Measurements from ENCODE around the gene OLFM2.

Gene OLFM2

DNA sequence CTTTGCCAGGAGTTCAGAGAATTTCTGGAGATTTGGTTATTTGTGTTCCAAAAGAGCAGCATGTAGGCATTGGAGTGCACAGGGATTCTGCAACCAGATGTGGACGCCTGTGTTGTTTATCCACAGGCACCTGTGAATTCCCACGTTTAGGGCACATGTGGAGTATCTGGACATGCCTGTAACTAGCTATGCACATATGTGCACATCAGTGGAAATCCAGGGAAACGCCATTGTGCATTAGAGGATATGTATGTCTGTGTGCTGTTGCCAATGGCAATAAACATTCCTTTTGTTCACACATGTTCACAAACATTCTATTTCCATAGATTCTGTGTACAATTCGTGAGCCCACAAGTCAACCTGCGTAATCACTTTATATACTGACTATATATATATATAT lies 34.7 kb downstream of the OLFM2 start:
- TF ChIP-seq, protein P1, sequence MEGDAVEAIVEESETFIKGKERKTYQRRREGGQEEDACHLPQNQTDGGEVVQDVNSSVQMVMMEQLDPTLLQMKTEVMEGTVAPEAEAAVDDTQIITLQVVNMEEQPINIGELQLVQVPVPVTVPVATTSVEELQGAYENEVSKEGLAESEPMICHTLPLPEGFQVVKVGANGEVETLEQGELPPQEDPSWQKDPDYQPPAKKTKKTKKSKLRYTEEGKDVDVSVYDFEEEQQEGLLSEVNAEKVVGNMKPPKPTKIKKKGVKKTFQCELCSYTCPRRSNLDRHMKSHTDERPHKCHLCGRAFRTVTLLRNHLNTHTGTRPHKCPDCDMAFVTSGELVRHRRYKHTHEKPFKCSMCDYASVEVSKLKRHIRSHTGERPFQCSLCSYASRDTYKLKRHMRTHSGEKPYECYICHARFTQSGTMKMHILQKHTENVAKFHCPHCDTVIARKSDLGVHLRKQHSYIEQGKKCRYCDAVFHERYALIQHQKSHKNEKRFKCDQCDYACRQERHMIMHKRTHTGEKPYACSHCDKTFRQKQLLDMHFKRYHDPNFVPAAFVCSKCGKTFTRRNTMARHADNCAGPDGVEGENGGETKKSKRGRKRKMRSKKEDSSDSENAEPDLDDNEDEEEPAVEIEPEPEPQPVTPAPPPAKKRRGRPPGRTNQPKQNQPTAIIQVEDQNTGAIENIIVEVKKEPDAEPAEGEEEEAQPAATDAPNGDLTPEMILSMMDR (IDR thresholded peaks at IDR 0.05; ENCODE audit: borderline replicate concordance, control extremely low read depth, extremely low read depth, insufficient read depth, missing control alignments) = no peak
- no peak for DNase-seq (ENCODE audit: low spot score)
- in situ Hi-C loops (cut with MboI; ENCODE audit: low sequenced_read_pairs, unreplicated experiment) = no loop called here

DNA sequence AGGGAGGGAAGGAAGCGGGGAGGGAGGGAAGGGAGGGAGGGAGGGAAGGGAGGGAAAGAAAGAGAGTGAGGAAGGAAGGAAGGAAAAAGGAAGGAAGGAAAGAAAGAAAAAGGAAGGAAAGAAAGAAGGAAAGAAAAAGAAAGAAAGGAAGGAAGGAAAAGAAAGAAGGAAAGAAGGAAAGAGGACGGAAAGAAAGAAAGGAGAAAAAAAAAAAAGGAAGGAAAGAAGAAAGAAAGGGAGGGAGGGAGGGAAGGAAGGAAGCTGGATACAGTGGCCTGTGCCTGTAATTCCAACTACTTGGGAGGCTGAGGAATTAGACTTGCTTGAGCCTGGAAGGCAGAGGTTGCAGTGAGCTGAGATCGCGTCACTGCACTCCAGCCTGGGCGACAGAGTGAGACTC lies 35.3 kb downstream of the OLFM2 start:
- in situ Hi-C loops (cut with MboI; ENCODE audit: low sequenced_read_pairs, unreplicated experiment) = no loop called here
- TF ChIP-seq, protein P1 (IDR thresholded peaks at IDR 0.05; ENCODE audit: borderline replicate concordance, control extremely low read depth, extremely low read depth, insufficient read depth, missing control alignments) = no peak

GRCh38 chr19:9891609-9892373 lies 44.5 kb downstream of the OLFM2 start:
- no peak for DNase-seq (ENCODE audit: low spot score)
- TF ChIP-seq, protein P1 (IDR thresholded peaks at IDR 0.05; ENCODE audit: borderline replicate concordance, control extremely low read depth, extremely low read depth, insufficient read depth, missing control alignments) = no peak
- in situ Hi-C loops (cut with MboI; ENCODE audit: low sequenced_read_pairs, unreplicated experiment) = no loop called here

More for the DNA sequence above, 35.3 kb downstream of the OLFM2 start:
- no peak for DNase-seq (ENCODE audit: low spot score)

DNA sequence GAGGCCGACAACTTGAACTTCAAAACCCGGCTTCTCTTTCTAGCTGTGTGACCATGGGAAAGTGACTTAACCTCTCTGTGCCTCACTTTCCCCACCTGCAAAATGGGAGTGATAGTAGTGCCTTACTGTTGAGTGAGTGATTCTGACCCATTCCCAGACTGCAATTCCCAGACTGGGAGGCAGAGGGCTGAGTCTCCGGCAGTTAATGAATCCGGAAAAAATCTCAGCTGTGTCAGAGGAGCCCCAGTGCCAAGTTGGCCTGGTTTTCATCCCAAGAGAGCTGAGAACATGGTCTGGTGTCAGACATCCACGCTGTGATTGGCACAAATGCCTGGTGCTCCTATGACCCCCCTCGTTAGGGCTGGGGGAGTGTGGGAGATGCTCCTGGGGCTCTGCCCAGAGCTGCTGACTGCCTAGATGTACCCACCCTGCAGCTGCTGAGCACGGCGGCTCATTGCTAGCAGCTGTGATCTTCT lies 51.2 kb downstream of the OLFM2 start:
- in situ Hi-C loops (cut with MboI; ENCODE audit: low sequenced_read_pairs, unreplicated experiment) = no loop called here
- TF ChIP-seq, protein P1 (IDR thresholded peaks at IDR 0.05; ENCODE audit: borderline replicate concordance, control extremely low read depth, extremely low read depth, insufficient read depth, missing control alignments) = no peak
- no peak for DNase-seq (ENCODE audit: low spot score)

DNA sequence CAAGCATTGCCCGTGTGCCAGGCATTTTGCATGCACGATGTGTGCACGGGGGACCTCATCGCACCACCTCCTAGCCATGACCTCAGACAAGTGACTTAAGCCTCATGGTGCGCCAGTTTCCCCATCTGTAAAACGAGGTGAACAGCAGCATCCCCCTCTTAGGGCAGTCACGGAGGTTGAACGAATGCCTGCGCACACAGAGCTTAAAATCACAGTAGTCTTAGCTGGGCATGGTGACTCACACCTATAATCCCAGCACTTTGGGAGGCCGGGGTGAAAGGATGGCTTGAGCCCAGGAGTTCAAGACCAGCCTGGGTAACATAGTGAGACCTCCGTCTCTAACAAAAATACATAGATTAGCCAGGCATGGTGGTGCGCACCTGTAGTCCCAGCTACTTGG lies 52.6 kb downstream of the OLFM2 start:
- in situ Hi-C loops (cut with MboI; ENCODE audit: low sequenced_read_pairs, unreplicated experiment) = no loop called here
- DNase-seq (ENCODE audit: low spot score) = no peak
- TF ChIP-seq, protein P1 (IDR thresholded peaks at IDR 0.05; ENCODE audit: borderline replicate concordance, control extremely low read depth, extremely low read depth, insufficient read depth, missing control alignments) = no peak

GRCh38 chr19:9883231-9883758 lies 53.0 kb downstream of the OLFM2 start:
- TF ChIP-seq, protein P1 (IDR thresholded peaks at IDR 0.05; ENCODE audit: borderline replicate concordance, control extremely low read depth, extremely low read depth, insufficient read depth, missing control alignments) = no peak
- in situ Hi-C loops (cut with MboI; ENCODE audit: low sequenced_read_pairs, unreplicated experiment) = no loop called here
- no peak for DNase-seq (ENCODE audit: low spot score)
